ENCODE measurements around the gene FBXO36.

DNA sequence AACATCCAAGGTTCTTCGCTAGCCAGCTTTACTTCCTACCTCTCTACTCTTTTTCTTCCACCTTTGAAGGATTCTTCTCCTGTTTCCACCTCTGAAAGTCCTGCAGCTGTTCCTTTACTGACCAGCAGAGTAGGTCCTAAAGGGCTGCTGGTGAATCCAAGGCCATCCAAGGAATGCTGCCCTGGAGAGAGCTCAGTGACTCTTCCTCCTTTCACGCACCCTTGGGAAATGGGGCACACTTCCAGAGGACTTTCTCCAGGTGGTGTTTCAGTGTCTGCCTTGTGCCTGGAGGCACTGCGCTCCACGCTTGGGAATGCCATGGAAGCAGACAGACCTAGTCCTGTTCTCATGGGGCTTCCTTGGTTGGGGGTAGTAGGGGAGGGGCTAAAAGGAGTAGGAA, 101.0 kb downstream of the FBXO36 start:
- TF ChIP-seq TAF1 (IDR thresholded peaks at IDR 0.05; ENCODE audit: low read depth, low read length) (no peak), ZNF274 (IDR thresholded peaks at IDR 0.05; ENCODE audit: borderline replicate concordance, extremely low read depth, low read length) (no peak), TEAD4 (IDR thresholded peaks at IDR 0.05; ENCODE audit: low read depth, low read length) (no peak), KDM5A (IDR thresholded peaks at IDR 0.05; ENCODE audit: low read length) (no peak), BACH1 (IDR thresholded peaks at IDR 0.05; ENCODE audit: low read length) (no peak)
- TF ChIP-seq, protein P1, sequence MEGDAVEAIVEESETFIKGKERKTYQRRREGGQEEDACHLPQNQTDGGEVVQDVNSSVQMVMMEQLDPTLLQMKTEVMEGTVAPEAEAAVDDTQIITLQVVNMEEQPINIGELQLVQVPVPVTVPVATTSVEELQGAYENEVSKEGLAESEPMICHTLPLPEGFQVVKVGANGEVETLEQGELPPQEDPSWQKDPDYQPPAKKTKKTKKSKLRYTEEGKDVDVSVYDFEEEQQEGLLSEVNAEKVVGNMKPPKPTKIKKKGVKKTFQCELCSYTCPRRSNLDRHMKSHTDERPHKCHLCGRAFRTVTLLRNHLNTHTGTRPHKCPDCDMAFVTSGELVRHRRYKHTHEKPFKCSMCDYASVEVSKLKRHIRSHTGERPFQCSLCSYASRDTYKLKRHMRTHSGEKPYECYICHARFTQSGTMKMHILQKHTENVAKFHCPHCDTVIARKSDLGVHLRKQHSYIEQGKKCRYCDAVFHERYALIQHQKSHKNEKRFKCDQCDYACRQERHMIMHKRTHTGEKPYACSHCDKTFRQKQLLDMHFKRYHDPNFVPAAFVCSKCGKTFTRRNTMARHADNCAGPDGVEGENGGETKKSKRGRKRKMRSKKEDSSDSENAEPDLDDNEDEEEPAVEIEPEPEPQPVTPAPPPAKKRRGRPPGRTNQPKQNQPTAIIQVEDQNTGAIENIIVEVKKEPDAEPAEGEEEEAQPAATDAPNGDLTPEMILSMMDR (IDR thresholded peaks at IDR 0.05; ENCODE audit: control extremely low read depth in 1 of 3, insufficient read depth in 1 of 3, low read depth in 1 of 3, low read length in 3 of 3), result no peak
- TF ChIP-seq, protein P2, sequence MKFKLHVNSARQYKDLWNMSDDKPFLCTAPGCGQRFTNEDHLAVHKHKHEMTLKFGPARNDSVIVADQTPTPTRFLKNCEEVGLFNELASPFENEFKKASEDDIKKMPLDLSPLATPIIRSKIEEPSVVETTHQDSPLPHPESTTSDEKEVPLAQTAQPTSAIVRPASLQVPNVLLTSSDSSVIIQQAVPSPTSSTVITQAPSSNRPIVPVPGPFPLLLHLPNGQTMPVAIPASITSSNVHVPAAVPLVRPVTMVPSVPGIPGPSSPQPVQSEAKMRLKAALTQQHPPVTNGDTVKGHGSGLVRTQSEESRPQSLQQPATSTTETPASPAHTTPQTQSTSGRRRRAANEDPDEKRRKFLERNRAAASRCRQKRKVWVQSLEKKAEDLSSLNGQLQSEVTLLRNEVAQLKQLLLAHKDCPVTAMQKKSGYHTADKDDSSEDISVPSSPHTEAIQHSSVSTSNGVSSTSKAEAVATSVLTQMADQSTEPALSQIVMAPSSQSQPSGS (IDR thresholded peaks at IDR 0.05; ENCODE audit: low read length), result no peak
- TF ChIP-seq, protein P3, sequence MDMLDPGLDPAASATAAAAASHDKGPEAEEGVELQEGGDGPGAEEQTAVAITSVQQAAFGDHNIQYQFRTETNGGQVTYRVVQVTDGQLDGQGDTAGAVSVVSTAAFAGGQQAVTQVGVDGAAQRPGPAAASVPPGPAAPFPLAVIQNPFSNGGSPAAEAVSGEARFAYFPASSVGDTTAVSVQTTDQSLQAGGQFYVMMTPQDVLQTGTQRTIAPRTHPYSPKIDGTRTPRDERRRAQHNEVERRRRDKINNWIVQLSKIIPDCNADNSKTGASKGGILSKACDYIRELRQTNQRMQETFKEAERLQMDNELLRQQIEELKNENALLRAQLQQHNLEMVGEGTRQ (IDR thresholded peaks at IDR 0.05; ENCODE audit: low read length), result no peak
